Measurements from ENCODE around the gene PARVB.

PARVB gene

DNA sequence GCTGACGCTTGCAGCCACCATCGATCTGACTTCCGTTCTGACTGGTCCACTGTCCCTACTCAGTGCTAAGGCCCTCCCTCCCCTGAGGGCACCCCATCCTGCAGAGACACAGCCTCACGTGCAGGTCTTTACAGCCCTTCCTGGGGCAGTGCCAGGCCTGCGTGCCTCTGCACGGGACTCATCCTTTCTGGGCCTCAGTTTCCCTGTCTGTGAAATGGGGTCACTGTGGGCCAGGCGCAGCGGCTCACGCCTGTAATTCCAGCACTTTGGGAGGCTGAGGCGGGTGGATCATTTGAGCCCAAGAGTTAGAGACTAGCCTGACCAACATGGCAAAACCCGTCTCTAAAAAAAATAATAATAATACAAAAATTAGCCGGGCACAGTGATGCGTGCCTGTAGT, 138.9 kb downstream of the PARVB start:
- no peak for DNase-seq (ENCODE audit: low read depth)

DNA sequence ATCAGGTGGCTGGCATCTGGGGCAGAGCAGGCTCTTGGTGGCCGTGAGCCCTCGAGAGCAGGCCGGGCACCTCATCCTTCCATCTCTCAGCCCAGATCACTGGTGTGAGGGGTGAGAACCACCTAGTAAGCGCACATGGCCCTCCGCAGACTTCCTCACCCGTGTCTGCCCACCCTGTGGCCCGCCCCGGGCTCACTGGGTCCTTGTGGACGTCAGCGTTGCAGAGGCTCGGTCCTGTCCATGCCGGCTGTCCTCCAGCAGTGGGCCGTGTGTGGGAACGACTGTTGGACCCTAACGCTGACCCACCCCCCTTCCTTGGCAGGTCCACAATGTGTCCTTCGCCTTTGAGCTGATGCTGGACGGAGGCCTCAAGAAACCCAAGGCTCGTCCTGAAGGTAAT, 139.4 kb downstream of the PARVB start:
- DNase-seq (ENCODE audit: low read depth), result no peak

DNA sequence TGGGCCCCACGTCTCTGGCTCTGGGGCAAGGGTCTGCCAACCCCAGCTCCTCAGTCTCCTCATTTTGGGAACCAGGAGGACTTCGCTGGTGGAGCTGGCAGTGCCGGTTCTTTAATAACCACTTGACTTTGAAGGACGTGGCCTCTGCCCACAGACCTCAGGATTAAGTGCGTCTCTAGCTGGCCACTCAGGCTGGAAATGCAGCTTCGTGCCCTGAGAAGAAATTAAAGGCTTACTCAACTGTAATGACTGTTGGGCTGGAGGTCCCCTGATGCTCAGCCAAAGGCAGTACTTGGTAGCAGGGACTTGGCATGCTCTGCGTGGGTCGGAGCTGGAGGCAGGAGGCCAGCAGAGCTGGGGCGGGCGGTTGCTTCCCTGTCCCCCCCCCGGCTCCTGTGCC, 139.9 kb downstream of the PARVB start:
- DNase-seq (ENCODE audit: low read depth), result no peak

DNA sequence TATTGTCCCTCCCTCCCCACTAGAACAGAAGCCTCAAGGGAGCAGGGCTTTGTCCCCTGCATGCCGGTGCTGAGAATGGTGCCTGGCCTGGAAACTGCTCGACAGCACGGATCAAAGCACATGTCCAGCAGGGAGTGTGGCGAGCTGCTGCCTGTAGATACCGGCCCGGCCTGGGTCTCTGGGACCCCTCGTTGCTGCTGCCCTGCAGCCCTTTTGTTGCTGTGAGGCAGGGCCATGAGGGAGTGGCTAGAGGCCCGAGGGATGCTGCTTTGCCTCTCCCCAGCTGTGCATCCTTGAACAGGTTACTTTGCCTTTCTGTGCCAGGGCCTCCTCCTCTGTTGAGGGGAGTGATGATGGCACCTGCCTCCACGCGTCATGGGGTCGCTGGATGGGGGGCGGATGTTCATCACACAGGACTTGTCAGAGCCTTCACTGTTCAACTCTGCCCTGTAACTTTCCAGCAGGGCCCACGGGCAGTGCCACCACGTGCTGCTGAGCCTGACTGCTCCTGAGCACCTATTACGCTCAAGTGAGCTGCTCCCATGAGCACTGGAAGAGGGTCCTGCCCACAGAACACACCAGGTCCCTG, 141.3 kb downstream of the PARVB start:
- no peak for DNase-seq (ENCODE audit: low read depth)

DNA sequence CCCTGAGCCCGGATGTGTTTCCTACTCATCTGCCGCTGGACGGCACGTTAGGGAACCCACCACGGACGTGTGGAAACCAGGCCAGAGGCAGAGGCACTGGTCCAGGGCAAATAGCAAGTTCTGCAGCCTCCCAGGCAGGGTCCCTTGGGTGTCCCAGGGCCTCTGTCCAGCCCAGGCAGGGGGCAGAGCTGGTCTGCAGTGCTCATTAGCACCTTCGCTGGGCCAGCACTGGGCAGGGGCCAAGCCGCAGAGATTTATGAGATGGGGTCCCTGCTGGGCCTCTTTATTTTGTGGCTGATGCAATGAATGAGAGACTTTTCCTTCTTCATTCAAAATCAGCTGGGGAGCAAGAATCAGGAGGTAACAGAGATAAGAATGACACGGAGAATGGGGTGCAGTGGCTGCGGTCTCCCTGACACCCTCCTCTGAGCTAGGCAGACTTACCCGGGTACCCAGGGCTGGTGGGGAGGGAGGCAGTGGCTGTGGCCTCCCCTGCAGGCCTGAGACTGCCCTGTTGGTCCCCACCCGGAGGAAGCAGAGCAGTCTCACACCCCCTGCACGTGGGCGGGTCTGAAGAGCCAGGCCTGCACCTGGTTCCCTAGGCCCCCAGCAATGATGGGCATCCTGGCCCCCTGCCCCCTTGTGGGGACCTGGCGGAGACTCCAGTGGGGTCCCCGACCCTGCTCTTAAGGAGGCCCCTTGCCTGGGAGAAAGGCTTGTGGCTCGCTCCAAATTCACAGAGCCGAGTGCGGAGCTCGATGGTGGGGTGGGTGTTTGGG, 142.6 kb downstream of the PARVB start:
- DNase-seq (ENCODE audit: low read depth), result no peak

DNA sequence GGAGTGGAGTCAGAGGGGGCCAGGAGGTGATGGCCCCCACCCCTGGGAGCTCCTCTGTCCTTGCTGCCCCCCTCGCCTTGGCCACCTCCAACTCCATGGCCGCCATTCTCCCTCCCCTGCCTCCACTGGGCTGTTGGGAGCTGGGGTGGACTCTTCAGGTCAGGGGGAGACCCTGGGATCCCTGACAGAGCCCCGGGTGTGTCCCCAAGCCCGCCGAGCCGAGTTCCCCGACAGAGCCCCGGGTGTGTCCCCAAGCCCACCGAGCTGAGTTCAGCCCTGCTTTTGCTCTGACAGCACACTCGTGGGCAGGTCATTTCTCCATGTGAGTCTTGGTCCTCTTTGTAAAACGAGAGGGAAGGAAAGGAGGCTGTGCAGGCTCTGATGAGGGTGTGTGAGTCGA, 143.4 kb downstream of the PARVB start:
- no peak for DNase-seq (ENCODE audit: low read depth)

DNA sequence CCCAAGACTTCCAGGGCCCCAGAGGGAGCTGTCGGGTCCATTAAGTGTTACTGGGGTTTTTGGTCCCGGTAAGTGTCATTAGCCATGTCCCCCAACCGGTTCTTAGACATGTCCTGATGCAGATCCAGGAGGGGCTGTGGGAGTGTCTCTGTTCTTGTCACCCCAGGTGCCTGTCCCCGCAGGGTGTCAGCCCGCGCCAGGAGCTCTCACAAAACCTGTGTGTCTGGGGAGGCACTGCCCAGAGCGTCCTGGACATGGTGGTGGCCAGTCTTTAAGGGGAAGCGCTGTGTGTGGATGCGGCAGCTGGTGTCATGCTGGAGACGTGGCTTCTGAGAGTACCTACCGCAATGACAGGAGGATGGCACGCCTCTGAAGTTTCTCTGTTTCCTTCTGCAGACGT, 144.1 kb downstream of the PARVB start:
- DNase-seq (ENCODE audit: low read depth), result no peak

DNA sequence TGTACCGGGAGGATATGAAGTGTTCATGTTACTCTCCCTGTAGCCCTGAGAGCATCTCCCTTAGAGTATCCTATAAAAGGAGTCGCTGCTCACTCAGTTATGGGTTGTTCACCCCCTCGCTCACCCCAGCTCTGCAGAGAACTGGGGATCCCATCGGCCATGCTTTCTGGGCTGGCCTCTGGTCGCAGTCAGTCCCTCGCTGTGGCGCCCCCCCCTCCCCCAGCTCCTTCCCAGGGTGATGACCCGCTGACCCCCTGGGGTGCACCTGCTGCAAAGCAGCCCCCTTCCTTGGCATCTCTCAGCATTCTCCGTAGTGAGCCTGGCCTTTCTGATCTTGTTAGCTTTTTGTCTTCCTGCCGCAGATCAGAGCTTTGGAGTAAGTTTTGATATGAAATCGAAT, 146.4 kb downstream of the PARVB start:
- no peak for DNase-seq (ENCODE audit: low read depth)

DNA sequence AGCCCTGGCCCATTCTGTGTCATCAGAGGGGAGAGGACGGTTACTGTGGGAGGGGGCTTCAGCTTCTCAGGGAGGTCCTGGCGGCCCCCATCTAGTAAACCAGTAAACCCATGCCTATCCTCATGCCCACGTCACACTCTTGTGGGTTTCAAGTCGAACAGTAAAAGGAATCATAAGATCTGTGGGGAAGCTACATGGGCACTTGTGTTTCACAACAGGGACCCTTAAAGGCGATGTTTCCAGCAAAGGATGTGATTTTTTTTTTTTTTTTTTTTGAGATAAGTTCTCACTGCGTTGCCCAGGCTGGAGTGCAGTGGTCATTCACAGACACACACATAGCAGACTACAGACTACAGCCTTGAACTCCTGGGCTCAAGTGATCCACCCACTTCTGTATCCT, 147.5 kb downstream of the PARVB start:
- no peak for DNase-seq (ENCODE audit: low read depth)

DNA sequence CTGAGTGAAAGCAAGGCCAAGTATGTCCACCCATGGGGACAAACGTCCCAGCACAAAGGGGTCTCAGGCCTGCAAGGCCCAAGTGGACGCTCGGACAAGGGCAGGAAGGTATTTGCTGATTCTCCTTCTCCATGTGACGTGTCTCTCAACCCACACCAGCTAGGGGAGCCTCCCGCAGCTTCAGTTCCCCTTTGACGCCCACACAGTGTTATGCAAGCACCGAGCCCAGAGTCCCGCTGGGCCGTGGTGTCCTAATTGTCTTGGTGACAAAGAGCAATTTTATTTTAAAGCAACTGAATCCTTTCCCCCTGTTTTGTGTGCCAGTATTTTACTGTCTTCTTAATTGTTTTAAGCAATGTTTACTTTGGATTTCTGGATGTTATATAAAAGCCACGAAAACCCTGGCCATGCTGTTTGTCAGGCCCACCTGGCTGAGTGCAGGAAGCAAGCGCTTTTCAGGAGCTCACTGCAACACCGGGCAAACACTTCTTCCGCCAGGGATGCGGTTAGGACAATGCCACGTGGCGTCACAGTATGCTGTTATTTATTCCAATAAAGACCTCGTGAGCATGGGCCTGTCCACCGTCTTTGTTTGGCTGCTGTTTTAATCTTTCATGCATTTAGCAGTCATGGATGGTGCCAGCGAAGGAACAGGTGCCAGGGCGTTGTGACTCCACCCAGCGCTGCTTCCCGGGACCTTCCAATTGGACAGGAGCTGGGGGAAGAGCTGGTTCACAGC, 148.4 kb downstream of the PARVB start:
- DNase-seq (ENCODE audit: low read depth), result no peak

DNA sequence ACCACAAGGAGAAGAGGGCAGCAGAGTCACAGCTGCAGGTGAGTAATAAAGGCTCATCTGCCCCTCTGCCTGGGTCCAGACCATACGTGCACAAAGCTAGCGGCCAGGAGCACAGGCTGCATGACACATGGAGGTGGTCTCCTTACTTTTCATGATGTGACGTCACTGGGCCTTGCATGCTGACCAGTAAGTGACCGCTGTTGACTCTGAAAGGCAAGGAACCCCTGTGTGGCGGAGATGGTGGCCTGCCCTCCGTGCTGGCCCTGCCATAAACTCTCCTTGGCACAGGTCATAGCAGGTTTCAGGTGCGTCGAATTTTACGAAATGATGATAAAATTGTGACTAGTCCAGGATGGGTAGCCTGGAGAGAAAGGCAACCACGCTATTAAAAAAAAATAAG, 149.1 kb downstream of the PARVB start:
- no peak for DNase-seq (ENCODE audit: low read depth)

DNA sequence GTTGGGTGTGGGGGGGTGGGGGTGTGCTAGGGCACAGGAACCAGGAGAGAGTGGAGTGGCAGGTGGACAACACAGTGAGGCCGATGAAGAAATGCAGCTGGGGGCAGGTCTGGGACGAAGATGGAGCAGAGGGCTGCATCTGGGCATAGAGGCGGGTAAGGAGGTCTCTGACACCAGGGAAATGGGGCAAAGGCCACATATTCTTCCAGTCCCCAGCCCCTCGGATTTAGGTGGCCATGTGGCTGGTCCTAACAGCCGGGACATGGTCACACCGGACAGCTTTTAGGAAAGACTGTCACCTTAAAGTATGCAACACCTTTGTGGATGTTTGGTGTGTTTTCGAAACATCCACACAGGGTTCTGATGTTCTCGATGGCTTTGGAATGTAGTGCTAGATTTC, 151.6 kb downstream of the PARVB start:
- DNase-seq (ENCODE audit: low read depth), result no peak

DNA sequence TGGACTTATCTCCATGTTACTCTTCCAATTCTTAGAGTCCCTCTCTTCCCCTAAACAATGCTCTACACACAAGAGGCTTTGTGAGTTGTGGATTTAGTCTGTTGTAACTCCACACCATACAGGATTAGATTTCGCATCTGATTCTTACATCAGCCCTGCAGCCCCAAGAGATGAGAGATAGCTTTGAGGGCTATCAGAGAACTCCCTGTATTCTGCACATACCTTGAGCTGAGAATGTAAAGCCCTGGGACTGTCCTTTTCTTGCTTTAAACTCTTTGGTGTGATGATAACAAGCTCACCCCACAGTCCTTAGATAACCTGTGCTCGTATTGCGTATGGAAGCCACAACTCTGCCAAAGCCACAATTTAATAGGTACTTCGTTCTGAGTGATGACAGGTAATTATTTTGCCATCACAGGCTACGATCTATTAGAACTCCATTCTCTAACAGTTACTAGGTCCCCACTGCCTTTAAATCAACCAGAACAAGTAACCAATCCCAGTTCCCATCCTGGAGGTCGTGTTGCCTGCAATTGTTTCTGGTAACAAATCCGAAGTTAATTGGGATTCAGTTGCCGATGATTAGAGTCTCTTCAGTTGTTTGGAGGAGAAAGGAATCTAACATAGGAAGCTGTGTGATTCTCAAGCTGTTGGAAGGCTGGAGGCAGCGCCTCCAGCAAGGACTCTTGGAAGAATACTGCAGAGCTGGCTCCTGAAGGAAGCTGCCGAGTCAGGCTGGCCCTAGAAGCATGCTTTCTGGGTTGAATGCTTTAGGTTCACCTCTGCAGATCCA, 155.3 kb downstream of the PARVB start:
- no peak for DNase-seq (ENCODE audit: low read depth)

DNA sequence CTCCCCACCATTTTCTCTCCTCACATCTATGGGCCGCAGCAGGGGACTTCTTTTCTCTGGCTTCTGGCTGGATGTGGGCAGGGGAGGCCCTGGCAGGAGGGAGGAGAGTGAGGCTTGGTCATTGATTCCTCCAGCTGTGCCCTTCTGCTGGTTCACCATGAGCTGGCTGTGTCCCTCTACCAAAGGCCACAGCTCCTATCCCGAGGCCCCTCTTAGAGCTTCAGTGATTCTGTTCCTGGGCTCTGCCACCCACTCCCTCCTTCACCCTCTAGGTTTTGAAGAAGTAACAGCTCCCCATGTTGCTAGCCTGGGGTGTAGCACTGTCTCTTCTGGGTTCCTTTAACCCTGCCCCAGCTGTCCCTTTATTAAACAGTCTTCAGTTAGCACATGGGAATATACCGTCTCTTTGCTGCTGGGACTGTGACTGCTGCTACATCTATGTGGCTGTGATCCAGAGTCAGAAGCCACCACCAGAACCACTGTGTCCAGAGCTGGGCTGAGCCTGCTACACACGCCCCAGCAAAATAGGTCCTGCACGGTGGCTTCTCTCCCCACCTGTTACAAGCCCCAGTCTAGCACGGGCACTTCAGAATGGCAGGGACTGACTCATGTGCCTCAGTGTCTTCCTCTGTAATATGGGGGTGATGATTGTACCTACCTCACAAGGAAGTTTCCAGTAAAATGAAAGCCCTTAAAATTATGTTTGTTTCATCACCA, 156.0 kb downstream of the PARVB start:
- DNase-seq (ENCODE audit: low read depth), result no peak

DNA sequence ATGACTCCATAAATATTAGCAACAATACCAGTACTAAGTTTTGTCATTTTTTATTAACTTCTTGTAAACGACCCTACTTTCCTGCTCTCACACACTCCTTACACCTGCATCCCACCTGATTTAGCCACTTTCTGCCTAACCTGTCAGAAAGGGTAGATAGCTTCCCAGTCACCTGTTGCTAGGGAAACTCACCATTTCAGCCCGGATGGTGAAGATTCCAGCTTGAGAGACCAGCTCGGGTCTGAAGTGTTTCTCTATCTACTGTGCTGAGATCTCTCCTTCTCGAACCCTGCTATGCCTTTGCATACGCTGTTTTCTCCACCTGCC, 156.6 kb downstream of the PARVB start, which contains the start of gene PARVG:
TSS of gene PARVG (plus strand) at position 220 of the 327 bp plus-strand sequence. CDS start 2,405 bp downstream, outside the sequence.
- no peak for DNase-seq (ENCODE audit: low read depth)

DNA sequence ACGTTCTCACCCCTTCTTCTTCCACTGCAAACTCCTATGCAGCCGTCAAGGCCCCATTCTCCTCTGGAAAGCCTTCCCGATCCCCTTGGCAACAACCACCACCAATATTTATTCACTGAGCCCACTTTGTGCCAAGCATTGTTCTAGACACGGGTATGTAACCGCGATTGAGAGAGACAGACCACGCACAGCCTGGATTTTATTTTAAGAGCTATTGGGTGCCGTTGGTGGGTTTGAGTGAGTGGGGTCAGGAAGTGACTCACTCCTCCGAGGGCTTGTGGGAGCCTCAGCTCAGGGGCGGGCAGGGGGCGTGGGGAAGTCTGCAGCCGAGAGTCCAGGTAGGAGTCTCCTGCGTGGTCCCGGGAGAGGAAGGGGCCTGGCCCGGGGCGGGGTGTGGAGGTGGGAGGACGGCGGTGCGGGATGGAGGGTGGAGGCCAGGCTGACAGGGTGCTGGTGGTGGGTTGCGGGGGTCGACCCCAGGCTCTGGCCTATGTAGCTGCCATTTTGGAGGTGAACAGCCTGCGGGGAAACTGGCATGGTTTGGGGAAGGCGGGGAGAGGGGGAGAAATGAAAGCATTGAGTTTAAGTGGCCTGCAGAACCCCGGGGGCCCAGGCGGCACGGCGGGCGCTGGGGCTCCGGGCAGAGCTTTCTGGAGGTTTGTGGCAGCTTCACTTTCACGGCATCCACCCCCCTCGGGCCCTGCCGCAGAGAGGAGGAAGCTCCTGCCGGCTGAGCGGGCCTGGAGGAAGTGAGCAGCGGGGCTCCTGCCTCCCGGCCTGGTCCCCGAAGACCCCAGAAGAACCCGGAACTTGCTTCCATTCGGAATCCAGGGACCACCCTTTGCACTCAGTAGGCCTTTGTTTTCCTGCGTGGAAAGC, 157.2 kb downstream of the PARVB start:
- peak; percentile 44 for DNase-seq (ENCODE audit: low read depth)

DNA sequence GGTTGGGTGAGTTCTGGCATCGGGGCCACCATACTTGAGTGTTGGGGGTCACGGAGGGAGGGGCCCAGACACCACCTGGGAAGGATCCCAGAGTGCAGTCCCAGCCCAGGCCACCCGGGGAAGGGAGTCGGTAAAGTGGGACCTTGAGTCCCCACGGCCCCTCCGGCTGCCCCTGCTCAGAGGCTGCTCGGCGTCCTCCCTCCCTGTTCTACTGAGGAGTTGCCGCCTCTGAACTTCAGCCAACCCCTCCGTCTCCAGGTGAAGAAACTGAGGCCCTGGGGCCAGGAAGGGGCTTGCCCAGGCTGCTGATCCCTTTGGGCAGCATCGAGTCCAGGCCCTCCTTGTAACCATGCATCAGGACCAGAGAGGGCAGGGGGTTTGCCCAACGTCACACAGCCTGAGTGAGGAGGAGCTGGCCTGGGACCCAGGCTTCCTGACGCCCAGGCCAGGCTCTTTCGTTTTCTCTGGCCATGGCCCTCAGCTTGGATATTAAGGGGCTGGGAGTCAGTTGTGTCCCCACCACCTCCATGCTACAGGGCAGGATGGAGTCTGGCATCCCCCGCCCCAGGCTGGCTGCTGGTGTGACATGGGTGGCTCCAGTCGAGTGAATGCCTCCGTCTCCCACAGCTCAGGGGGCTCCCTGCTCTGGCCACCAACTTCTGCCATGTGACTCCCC, 157.9 kb downstream of the PARVB start:
- no peak for DNase-seq (ENCODE audit: low read depth)

DNA sequence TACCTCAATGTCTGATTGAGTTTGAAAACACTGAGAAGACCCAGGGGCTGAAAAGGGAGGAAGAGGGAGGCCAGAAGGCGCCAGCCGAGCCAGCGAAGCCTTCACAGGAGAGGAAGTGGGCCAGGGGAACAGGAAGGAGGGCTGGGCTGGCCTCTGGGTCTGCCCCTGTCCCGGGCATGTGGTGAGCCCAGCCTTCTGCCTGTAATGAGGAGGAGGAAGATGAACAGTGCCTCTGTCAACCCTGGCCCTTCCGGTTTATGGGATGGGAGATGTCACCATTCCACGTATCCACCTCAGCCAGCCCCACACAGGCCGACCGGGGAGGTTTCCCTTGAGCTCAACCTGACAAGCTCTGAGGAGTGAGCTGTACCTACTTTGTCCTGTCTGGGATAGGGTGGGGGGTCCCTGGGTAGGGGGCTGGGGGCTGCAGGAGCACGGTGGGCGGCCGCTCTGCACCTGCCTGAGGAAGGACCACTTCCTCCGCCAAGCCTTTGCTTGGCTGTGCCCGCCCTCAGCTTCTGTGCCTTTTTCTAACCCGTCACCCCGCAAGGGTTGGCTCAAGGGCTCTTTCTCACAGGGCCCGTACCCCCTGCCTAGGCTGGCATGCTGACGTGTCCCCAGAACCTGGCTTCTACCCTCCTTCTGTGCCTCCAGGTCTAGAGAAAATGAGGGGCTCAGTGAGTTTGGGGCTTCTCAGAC, 158.6 kb downstream of the PARVB start:
- no peak for DNase-seq (ENCODE audit: low read depth)

DNA sequence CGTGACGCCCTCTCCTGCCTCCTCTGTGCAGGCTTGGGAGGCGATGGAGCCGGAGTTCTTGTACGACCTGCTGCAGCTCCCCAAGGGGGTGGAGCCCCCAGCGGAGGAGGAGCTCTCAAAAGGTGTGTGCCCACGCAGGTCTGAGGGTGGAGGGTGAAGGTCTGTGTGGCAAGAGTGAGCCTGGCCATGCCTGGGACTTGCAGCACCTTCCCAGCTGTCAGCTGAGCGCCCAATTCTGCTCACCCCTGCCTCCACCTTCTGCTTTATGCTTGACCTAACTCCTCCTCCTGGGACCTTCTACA, 159.1 kb downstream of the PARVB start:
- no peak for DNase-seq (ENCODE audit: low read depth)

DNA sequence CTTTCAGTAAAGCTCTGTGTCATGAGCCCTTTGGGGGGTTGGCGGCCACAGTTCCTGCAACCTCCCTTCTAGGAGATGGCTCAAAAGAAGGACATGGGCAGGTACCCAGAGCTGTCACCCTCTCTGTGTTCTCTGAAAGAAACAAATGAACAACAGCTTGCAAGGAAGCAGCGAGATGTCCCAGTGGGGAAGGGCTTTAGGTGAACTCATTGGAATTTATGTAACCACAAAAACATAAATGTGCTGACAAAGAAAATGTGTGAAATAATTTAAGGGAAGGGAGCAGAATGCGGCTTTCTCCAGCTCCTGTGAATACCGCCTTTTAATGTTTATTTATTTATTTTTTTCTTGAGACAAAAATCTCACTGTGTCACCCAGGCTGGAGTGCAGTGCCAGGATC, 159.9 kb downstream of the PARVB start:
- DNase-seq (ENCODE audit: low read depth), result no peak

Data from stimulated activated CD8-positive, alpha-beta memory T cell treated with anti-CD3 and anti-CD28 coated beads, Interleukin-7, amount 100 ng/mL, for 24 hours (primary cell).